GM19035 (cell line): ENCODE measurements around the gene SLC38A3.

Experiments used
- ATAC-seq: cut with Tn5 transposase; IDR thresholded peaks from one replicate; pipeline ENCODE4 v1.9.1; 2021; ENCODE audit not compliant: unreplicated experiment

The SLC38A3 gene

DNA sequence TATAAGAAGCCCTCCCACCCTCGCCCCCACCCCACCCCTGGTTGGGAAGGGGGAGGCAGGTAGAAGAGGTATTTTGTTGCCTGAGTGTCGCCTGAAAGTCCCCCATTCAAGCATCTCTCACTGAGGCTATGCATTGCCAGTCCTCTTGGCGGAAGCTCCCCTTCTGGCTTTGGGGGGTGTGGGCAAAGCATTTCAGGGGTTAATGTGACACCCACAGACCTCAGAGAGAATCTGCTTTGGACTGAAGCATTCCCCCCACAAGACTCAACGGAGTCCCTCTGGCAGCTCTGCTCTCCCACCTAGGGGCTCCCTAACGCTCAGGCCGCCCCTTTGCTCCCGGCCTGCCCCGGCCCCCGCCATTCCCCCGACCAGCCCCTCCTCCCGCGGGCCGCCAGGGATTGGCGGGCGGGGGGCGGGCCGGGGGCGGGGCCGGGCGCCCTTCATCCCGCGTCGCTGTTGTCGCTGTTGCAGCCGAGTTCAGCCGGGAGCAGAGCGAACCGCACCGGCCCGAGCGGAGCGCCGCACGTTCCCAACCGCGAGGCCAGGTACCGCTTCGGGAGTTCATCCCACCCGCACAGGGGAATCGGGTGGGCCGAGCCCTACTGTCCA is at the start of gene SLC38A3:
TSS of gene SLC38A3 (plus strand) at position 468 of the 609 bp plus-strand sequence. CDS start 8,929 bp downstream, outside the sequence.
- ATAC-seq = no peak

DNA sequence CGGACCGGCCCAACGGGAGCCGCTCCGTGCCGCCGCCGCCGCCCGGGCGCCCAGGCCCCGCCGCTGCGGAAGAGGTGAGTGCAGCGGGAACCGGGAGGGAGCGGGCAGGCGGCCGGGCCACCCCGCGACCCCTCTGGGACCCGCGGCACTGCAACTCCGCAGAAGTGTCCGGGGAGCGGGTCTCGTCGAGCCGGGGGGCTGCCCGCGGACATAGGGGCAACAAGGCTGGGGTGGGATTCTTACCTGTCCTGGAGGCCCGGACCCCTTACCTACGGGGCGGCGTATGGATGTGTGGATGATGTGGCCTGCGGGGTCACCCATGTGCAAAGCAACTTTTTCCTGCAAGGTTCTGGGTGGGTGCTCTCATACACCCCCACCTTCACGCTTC is 49.6 kb upstream of the SLC38A3 start:
- peak; percentile 11 for ATAC-seq

DNA sequence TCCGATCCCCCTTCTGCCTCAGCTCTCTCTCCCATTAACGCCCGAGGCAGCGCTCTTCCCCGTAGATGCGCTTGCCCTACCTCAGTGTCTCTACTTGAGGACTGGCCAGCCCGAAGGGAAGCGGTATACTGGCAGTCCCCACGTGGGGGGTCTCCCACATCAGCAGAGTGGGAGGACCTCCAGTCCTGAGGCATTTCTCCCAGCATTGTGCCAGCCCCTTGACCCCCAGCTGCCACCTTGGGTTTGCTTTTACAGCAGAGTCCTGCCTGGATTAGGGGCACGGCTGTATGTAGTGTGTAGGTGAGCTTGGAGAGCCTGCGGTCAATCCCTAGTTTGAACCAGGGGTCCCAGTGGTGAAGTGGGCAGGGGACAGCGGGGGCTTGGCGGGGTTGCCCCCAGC is 49.2 kb upstream of the SLC38A3 start:
- ATAC-seq = no peak

GRCh38 chr3:50156549-50157493 is 48.2 kb upstream of the SLC38A3 start:
- ATAC-seq = no peak

- ATAC-seq = no peak
Measured at GRCh38 chr3:50157827-50158529, 47.1 kb upstream of the SLC38A3 start.

GRCh38 chr3:50158530-50159146 is 46.4 kb upstream of the SLC38A3 start:
- no peak for ATAC-seq

GRCh38 chr3:50160561-50160983 is 44.5 kb upstream of the SLC38A3 start:
- no peak for ATAC-seq

- no peak for ATAC-seq
Measured at GRCh38 chr3:50161320-50161719, 43.8 kb upstream of the SLC38A3 start.

DNA sequence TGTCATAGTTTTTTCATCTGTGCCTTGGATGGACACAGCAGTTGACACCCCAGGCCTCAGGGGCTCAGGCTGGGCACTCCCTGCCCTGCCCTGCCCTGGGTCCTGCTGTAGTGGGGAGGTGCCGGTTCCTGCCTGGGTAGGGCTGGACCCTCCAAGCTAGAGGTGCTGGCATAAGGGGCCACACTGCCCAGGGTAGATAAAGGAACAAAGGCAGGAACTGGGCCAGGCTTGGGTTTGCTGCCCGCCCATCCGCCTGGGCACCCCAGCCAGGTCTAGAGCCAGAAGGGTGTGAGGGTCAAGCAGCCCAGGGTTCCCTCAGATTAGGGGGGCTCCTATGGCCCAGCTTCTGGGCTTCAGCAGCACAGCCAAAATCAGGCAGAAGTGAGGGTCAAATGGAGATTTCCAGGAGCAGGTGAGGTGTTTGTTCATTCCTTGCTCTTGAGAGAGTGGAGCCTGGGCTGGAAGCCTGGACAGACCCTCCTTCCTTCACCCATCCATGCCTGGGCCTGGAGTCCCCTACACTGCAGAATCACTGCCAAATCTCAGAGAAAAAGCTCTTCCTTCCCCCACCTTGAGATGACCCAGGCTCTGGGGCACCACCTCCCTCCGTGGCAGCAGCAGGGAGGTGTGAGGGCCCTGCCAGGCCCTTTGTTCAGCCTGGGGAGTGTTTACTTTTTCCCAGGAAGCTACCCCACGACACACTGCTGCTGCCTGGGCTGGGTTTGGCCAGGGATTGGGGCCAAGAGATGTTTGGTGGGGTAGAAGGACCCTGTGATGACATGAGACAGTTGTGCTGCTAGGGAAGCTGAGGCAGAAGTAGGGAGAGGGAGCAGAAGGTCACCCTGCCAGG is 42.8 kb upstream of the SLC38A3 start:
- no peak for ATAC-seq

GRCh38 chr3:50163572-50164455 is 41.3 kb upstream of the SLC38A3 start:
- no peak for ATAC-seq

- no peak for ATAC-seq
Measured at GRCh38 chr3:50164481-50164880, 40.6 kb upstream of the SLC38A3 start.

DNA sequence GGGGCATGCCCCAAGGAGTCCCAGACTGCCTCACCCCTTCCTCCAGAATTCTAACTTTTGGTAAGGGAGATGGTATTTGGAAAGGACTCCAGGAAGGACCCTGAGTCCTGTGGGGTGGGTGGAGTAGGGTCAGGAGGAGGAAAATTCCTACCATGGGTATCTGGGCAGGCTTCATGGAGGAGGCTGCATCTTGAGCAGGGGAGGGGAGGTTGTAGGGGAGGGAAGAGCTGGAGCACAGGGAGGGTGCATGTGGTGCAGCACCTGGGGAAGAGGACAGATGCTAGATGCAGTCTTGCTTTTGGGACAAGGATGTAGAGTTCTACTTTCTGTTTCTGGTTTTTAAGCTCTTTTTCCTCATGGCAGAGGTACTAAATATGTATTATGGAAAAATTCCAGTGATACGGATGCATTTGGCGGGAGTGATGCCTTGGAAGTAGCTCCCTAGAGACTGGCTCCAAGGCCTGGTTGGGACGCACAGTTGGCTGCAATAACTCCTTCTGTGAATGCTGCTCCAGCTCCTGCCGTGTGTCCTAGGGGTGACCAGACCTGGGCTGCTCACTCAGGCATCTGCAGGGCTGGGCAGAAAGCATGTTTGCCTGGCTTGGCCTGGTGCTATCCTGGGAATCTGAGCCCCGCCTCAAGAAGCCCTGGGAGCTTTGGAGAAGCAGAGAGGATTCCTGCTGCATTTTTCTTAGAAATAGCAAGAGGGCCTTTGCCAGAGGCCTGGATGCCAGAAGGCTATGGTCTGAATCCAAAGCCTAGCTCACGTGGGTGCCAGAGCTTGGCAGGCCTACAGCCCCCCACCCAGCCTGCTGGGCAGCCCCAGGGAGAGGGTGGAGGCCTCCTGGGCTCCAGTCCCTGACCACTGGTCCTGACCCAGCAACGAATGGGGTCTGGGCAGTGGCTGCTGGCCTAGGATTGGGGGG is 39.8 kb upstream of the SLC38A3 start:
- ATAC-seq = no peak

GRCh38 chr3:50165910-50166538 is 39.0 kb upstream of the SLC38A3 start:
- no peak for ATAC-seq

- no peak for ATAC-seq
Measured at GRCh38 chr3:50166620-50167019, 38.5 kb upstream of the SLC38A3 start.

GRCh38 chr3:50167069-50167840 is 37.8 kb upstream of the SLC38A3 start:
- ATAC-seq = no peak

- no peak for ATAC-seq
Measured at GRCh38 chr3:50167841-50168209, 37.2 kb upstream of the SLC38A3 start.

DNA sequence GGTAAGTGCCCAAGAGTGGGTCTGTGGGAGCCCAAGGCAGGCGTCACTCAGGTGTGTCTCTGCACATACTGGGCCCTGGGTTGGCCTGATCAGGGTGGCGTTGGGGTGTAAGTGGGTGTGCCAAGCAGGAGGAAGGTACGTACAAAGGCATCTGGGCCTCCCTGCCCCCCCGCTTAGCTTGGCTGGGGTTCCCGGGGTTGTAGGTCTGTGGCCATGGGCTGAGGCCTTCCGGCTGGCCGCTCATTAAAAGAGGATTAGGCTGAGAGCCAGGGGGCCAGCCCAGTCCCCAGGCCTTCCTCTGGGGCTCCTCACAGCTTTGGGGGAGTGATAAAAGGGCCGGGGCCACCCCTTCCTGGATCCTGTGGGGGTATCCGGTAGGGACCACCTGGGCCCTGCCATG is 36.7 kb upstream of the SLC38A3 start:
- ATAC-seq = no peak
